Activated T-cell treated with anti-CD3 and anti-CD28 coated beads, Interleukin-2, amount 50 U/mL, for 48 hours (primary cell): ENCODE data around the gene OR6C4.
"Not testable (repeated sequence)": the region's sequence is repeated elsewhere in the genome, so short reads cannot be mapped to it uniquely, and the experiment has no call there.

Source experiments
- DNase-seq, 2 experiments: peaks; one replicate each; pipeline ENCODE4 v3.0.0-alpha.2; 2020

OR6C4 gene

DNA sequence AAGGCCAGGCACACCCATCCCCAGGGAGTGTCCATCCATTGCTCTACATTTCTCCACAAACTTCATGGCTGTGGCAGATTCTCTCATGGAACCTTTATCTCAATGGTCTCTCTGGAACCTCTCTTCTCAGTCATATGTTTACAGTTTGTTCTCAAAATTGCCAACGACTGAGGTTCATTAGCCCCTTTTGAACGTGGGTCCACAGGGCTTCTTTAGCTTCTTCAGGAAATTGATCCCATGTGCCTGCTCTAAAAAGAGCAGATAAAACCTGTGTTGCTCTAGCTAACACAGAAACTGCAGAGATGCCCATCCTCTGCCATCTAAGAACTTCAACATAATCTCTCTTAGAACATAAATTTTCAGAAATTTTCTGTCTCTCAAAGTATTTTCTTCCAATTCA lies at the start of gene OR6C4:
OR6C4 (plus strand) TSS at position 301 of the 400 bp plus-strand sequence. CDS start 1,625 bp downstream, outside the sequence.
- DNase-seq: no peak

- no peak for DNase-seq
Measured at GRCh38 chr12:55499810-55500252, 49.6 kb upstream of the OR6C4 start.

DNA sequence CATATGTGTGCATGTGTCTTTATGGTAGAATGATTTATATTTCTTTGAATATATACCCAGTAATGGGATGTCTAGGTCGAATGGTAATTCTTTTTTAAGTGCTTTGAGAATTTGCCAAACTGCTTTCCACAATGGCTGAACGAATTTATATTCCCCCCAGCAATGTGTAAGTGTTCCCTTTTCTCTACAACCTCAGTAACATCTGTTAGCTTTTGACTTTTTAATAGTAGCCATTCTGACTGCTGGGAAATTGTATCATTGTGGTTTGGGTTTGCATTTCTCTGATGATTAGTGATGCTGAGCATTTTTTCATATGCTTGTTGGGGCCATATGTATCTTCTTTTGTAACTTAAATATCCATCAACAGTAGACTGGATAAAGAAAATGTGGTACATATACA lies 47.8 kb upstream of the OR6C4 start:
- DNase-seq: no peak

DNA sequence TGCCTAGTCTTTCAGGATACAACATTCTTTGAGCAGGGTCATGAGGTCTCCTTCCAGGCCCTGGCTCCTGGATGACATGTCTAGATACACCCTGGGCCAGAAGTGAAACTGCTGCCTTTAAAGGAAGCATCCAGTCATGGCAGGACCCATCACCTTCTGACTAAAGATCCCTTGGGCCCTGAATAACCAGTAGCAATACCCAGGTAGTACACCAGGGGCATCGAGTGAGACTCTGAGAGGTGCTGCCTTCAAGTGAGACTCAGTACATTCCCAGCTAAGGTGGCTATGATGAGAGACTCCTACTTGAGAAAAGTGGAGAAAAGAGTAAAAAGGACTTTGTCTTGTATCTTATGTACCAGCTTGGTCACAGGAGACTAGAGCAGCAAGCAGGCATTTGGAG lies 33.7 kb upstream of the OR6C4 start:
- DNase-seq: no peak

GRCh38 chr12:55516391-55516790 lies 33.0 kb upstream of the OR6C4 start:
- DNase-seq: no peak

- not testable (repeated sequence) for DNase-seq
Measured at GRCh38 chr12:55548235-55548634, 1.2 kb upstream of the OR6C4 start.

GRCh38 chr12:55548756-55549155 lies 646 bp upstream of the OR6C4 start:
- no peak for DNase-seq

GRCh38 chr12:55554296-55554695 lies 4.9 kb downstream of the OR6C4 start:
- DNase-seq: no peak

DNA sequence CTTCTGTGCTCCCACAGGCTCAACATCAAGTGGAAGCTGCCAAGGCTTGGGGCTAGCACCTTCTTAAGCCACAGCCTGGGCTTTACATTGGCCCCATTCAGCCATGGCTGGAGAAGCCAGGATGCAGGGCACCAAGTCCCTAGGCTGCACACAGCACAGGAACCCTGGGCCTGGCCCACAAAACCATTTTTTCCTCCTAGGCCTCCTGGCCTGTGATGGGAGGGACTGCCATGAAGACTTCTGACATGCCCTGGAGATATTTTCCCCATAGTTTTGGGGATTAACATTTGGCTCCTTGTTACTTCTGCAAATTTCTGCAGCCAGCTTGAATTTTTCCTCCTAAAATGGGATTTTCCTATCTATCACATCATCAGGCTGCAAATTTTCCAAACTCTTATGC lies 20.7 kb downstream of the OR6C4 start:
- DNase-seq: not testable (repeated sequence)

DNA sequence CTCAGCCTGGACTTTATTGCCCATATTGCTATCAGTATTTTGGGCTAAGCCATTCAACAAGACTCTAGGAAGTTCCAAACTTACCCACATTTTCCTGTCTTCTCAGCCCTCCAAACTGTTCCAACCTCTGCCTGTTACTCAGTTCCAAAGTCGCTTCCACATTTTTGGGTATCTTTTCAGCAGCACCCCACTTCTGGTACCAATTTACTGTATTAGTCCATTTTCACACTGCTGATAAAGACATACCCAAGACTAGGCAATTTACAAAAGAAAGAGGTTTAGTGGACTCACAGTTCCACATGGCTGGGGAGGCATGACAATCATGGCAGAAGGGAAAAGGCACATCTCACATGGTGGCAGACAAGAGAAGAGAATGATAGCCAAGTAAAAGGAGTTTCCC lies 21.3 kb downstream of the OR6C4 start:
- not testable (repeated sequence) for DNase-seq

DNA sequence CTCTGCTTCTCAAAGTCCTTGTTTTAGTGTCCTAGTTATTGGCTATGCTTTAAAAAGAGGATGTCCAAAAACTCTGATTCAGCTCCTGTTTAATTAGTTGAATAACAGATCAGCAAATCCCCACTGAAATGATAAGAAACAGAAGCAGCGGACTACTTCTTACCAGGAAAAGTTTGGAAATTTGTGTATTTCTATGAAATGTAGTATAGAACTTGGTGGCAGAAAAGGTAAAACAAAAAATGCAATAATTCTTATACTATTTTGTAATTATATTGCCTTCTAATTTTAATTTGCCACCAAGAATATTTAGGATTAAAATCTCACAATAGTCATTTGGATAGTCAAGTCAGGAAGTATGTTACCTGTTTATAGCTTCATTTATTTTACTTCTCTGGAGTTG lies 22.8 kb downstream of the OR6C4 start, which contains the start of gene OR2AP1:
OR2AP1 (plus strand) TSS at position 301 of the 400 bp plus-strand sequence. CDS start 1,947 bp downstream, outside the sequence.
- no peak for DNase-seq

DNA sequence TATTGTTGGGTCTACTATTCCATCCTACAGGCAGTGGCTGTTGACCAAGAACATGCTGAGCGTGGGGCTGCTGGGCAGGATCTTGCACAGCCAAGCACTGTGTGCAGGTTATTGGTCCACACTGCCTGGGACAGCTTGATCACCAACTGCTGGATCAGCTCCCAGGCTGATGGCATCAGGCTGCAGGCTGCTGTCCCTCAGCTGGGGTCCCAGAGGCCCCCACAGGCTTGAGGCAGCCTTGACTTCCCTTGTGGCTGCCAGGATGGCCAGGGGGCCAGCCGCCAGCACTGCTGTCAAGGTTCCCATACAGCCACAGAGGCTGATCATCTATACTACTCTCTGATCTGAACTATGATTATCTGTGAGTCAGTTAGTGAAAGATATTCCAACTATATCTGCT lies 32.7 kb downstream of the OR6C4 start:
- DNase-seq: no peak

GRCh38 chr12:55585817-55586216 lies 36.4 kb downstream of the OR6C4 start:
- DNase-seq: no peak

- not testable (repeated sequence) for DNase-seq
Measured at GRCh38 chr12:55590152-55590551, 40.8 kb downstream of the OR6C4 start.
